Measurements from ENCODE around the gene KIAA0232.
"Not testable (repeated sequence)": the region's sequence is repeated elsewhere in the genome, so short reads cannot be mapped to it uniquely, and the experiment has no call there.

The KIAA0232 gene

DNA sequence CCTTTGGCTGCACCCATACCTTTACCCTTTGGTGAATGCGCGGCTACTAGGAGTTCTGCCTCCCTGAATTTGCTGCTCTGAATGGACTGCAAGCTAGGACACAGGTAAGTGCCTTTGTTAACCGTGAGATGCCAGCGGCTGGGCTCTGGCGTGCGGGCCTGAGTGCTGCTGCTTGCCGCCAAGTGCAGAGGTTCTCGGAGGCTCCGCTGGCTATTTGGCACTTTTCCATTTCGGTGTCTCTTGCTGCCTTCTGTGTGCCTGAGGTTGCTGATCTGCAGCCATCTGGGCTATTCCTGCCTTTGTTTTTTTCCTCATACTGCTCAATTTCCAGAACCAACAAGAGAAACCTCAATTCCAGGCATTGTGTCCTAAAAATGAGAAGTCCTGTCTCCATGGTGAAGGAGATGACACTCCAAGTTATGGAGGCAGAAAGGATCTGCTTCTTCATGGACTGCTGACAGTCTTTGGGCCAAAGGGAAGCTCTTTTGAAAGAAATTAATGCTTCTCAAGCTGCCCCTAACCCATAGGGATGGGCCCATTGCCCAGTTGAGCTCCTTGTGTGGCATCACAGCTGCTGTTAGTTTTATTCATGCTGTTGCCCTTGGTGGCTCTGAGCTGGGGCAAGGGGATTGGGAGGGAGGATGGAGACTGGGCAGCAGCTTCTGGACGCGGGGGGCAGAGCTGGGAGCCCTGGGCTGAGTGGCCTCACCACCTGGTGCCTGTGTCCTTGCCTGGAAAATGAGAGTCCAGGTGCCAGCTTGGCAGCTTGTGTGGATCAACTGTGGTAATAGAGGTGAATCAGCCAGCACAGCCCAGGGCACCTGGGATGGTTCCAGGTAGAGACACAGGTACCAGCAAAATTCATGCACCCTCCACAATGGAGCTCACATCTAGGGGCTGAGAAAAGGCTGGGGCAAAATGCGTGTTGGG lies 123.3 kb downstream of the KIAA0232 start:
- H3F3A ChIP-seq (ENCODE audit: insufficient read depth) = no peaks in the 10 kb centered on the region
- H3K27ac ChIP-seq (ENCODE audit: low read depth, low read length) = no peak overlapping the region
- H3K9me3 ChIP-seq (ENCODE audit: insufficient read depth, low read length) = no peaks in the 10 kb centered on the region
- H3K9me2 ChIP-seq (replicated peaks; ENCODE audit: insufficient read depth, low read length) = no peaks in the 10 kb centered on the region
- no peaks in the 10 kb centered on the region for H3K36me3 ChIP-seq (ENCODE audit: low read length)
- no peak overlapping the region for H2AFZ ChIP-seq (ENCODE audit: low read depth, low read length, severe bottlenecking)
- H3K9ac ChIP-seq (ENCODE audit: low read length) = no peak overlapping the region
- H3K27me3 ChIP-seq (ENCODE audit: low read length) = no peaks in the 10 kb centered on the region; the same call in 1 of the 2 replicates
- H3K4me3 ChIP-seq (ENCODE audit: insufficient read depth, low read length, poor library complexity, severe bottlenecking) = no peak overlapping the region
- H3K4me2 ChIP-seq (ENCODE audit: low read depth, low read length, poor library complexity, severe bottlenecking) = no peak overlapping the region
- no peak for TF ChIP-seq EZH2phosphoT487 (conservative IDR thresholded peaks at IDR 0.05; ENCODE audit: low read length)
- TF ChIP-seq, protein P1, sequence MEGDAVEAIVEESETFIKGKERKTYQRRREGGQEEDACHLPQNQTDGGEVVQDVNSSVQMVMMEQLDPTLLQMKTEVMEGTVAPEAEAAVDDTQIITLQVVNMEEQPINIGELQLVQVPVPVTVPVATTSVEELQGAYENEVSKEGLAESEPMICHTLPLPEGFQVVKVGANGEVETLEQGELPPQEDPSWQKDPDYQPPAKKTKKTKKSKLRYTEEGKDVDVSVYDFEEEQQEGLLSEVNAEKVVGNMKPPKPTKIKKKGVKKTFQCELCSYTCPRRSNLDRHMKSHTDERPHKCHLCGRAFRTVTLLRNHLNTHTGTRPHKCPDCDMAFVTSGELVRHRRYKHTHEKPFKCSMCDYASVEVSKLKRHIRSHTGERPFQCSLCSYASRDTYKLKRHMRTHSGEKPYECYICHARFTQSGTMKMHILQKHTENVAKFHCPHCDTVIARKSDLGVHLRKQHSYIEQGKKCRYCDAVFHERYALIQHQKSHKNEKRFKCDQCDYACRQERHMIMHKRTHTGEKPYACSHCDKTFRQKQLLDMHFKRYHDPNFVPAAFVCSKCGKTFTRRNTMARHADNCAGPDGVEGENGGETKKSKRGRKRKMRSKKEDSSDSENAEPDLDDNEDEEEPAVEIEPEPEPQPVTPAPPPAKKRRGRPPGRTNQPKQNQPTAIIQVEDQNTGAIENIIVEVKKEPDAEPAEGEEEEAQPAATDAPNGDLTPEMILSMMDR (IDR thresholded peaks at IDR 0.05; ENCODE audit: insufficient read depth, low read length, poor library complexity, severe bottlenecking) = no peak
- no peaks in the 10 kb centered on the region for H4K20me1 ChIP-seq (ENCODE audit: low read depth, low read length)
- H3K79me2 ChIP-seq (ENCODE audit: insufficient read depth, low read length) = no peaks in the 10 kb centered on the region

DNA sequence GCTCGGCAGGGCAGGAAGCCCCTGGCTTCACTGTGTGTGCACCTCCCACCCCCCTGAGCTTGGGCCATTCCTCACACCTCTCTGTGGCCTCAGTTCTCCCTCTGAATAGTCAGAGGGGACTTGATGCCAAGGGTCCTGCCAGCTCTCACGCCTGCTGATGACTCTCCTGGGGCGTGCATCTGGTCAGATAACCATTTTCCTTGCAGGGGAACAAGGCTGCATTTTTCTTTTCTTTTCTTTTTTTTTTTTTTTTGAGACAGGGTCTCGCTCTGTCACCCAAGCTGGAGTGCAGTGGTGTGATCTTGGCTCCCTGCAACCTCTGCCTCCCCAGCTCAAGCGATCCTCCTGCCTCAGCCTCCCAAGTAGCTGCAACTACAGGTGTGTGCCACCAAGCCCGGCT lies 124.0 kb downstream of the KIAA0232 start:
- H3F3A ChIP-seq (ENCODE audit: insufficient read depth); H3K27ac ChIP-seq (ENCODE audit: low read depth, low read length); H3K36me3 ChIP-seq (ENCODE audit: low read length); H3K27me3 ChIP-seq (ENCODE audit: low read length); H4K20me1 ChIP-seq (ENCODE audit: low read depth, low read length); H3K9me2 ChIP-seq (replicated peaks; ENCODE audit: insufficient read depth, low read length); H3K9ac ChIP-seq (ENCODE audit: low read length); H3K4me3 ChIP-seq (ENCODE audit: insufficient read depth, low read length, poor library complexity, severe bottlenecking); H3K9me3 ChIP-seq (ENCODE audit: insufficient read depth, low read length); H2AFZ ChIP-seq (ENCODE audit: low read depth, low read length, severe bottlenecking); H3K4me2 ChIP-seq (ENCODE audit: low read depth, low read length, poor library complexity, severe bottlenecking); H3K79me2 ChIP-seq (ENCODE audit: insufficient read depth, low read length): not testable (repeated sequence)

DNA sequence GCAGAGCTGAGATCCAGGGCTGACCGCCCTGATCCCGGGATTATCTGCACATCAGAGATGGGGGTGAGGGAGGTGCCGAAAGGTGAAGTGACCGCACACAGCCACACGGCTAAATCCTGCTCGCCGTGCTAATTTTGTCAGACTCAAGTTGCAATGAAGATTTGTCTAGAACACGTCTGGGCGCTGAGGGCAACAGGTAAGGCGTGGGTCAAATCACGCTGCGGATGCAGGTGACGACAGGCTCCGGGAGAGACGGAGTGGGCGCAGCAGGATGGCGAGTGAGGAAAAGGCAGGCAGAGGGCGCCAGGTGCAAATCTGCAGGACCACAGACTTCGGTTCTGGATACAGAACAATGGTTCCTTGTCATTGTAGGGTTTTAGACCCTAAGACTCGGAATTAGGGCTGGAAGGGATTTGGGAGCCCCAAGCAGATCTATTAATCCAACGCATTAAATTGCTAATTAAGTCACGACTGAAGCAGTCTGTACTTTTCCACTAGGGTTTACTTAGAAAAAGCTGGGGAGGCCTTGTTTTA lies 125.2 kb downstream of the KIAA0232 start:
- Histone ChIP-seq H3K79me2 (ENCODE audit: insufficient read depth, low read length) (no peaks in the 10 kb centered on the region), H3K4me3 (ENCODE audit: insufficient read depth, low read length, poor library complexity, severe bottlenecking) (no peak overlapping the region), H3K9ac (ENCODE audit: low read length) (no peak overlapping the region), H3K36me3 (ENCODE audit: low read length) (no peaks in the 10 kb centered on the region), H3K4me2 (ENCODE audit: low read depth, low read length, poor library complexity, severe bottlenecking) (no peak overlapping the region), H3K9me3 (ENCODE audit: insufficient read depth, low read length) (no peaks in the 10 kb centered on the region), H4K20me1 (ENCODE audit: low read depth, low read length) (no peaks in the 10 kb centered on the region), H3K27me3 (ENCODE audit: low read length) (no peaks in the 10 kb centered on the region; the same call in 1 of the 2 replicates), H2AFZ (ENCODE audit: low read depth, low read length, severe bottlenecking) (no peak overlapping the region), H3F3A (ENCODE audit: insufficient read depth) (no peaks in the 10 kb centered on the region), H3K27ac (ENCODE audit: low read depth, low read length) (no peak overlapping the region), H3K9me2 (replicated peaks; ENCODE audit: insufficient read depth, low read length) (no peaks in the 10 kb centered on the region)
- TF ChIP-seq, protein P1 (IDR thresholded peaks at IDR 0.05; ENCODE audit: insufficient read depth, low read length, poor library complexity, severe bottlenecking) = no peak

All from SU-DHL-6 (cell line).